ENCODE measurements around the gene MEFV. TPM values are rescaled to one million over a fixed set of nuclear protein-coding genes. Genes with fewer than 3 reads are reported as not detected.

The MEFV gene
- total and polyA plus RNA-seq, 2 donors (not counting 3 experiments of a cell fraction or from before 2014, with no cell fraction given): not detected

DNA sequence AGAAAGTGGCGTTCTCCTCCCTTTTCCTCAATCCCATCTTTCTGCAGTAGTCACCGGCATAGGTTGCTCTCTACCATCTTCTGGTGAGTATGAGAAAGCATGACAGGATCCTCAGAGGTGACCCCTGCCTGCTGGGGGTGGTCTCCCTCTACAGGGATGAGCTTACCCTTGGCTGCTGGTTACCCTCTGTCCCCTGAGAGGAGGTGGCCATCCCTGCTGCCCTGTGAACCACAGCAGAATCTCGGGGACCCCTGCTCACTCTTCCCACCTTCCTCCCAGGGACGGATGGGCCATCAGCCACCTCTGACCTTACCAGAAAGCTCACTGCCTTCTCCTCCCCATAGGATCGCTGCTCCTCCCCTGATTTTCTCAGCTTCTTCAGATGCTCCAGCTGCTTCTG lies 7.8 kb downstream of the MEFV start:
- no peaks in the 10 kb centered on the region for H3K4me1 ChIP-seq (ENCODE audit: control insufficient read depth, extremely low read depth, insufficient read depth, low read length)
- DNase-seq (ENCODE audit: low read depth, low spot score) (no peak), FAIRE-seq (no peak)
- no peak overlapping the region for H3K27ac ChIP-seq (ENCODE audit: insufficient read depth, low read depth, low read length)
- H3K9me3 ChIP-seq (replicated peaks; ENCODE audit: control insufficient read depth, insufficient read depth, low read length): no peaks in the 10 kb centered on the region
- H3K79me2 ChIP-seq (ENCODE audit: control insufficient read depth, insufficient read depth, low read length): no peaks in the 10 kb centered on the region
- dilution Hi-C loops (cut with MboI; ENCODE audit: extremely low pct_ligation_motif_present, low sequenced_read_pairs) (no loop called here), intact Hi-C loops (cut with micrococcal nuclease) (no loop called here)
- POLR2A ChIA-PET: no interaction called here
- BruUV-seq (replicated peaks): no TSS peak
- H3K36me3 ChIP-seq (ENCODE audit: control insufficient read depth in 2 of 2, extremely low read depth in 1 of 2, insufficient read depth in 2 of 2, low read length in 2 of 2): no peaks in the 10 kb centered on the region
- no peaks in the 10 kb centered on the region for H3K27me3 ChIP-seq (ENCODE audit: control insufficient read depth in 2 of 2, insufficient read depth in 2 of 2, low read length in 2 of 2)
- no peaks in the 10 kb centered on the region for H3K9me1 ChIP-seq (replicated peaks; ENCODE audit: control insufficient read depth, extremely low read depth, insufficient read depth, low read length)
- no peak overlapping the region for H2AFZ ChIP-seq (ENCODE audit: low read depth, low read length)
- H4K20me1 ChIP-seq (replicated peaks; ENCODE audit: control insufficient read depth, extremely low read depth, insufficient read depth, low read length): no peaks in the 10 kb centered on the region
- no peak overlapping the region for H3K9ac ChIP-seq (replicated peaks; ENCODE audit: extremely low read depth, insufficient read depth, low read length)
- H3K4me3 ChIP-seq (replicated peaks in 1 of 3; ENCODE audit: insufficient read depth in 1 of 3, low read depth in 1 of 3, low read length in 3 of 3): no peak overlapping the region
- CTCF ChIA-PET: no interaction called here
- no peak overlapping the region for H3K4me2 ChIP-seq (ENCODE audit: insufficient read depth, low read length)
- TF ChIP-seq POLR2AphosphoS5 (IDR thresholded peaks at IDR 0.05; ENCODE audit: insufficient read depth, low read depth, low read length) (no peak), FOS (IDR thresholded peaks at IDR 0.05; ENCODE audit: borderline replicate concordance, insufficient read depth, low read length) (no peak), POLR2A (IDR thresholded peaks at IDR 0.05; ENCODE audit: low read depth, low read length) (no peak), JUN (IDR thresholded peaks at IDR 0.05; ENCODE audit: borderline replicate concordance, insufficient read depth, insufficient read length, low read depth) (no peak), MYC (IDR thresholded peaks at IDR 0.05; ENCODE audit: low read depth, low read length) (no peak), GATA2 (IDR thresholded peaks at IDR 0.05; ENCODE audit: insufficient read depth, insufficient read length, low read depth, low read length) (no peak), EZH2 (IDR thresholded peaks at IDR 0.05; ENCODE audit: borderline replicate concordance, low read depth, low read length, severe bottlenecking) (no peak)
- TF ChIP-seq, protein P1, sequence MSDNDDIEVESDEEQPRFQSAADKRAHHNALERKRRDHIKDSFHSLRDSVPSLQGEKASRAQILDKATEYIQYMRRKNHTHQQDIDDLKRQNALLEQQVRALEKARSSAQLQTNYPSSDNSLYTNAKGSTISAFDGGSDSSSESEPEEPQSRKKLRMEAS (IDR thresholded peaks at IDR 0.05; ENCODE audit: insufficient read depth, insufficient read length): no peak
- TF ChIP-seq, protein P2, sequence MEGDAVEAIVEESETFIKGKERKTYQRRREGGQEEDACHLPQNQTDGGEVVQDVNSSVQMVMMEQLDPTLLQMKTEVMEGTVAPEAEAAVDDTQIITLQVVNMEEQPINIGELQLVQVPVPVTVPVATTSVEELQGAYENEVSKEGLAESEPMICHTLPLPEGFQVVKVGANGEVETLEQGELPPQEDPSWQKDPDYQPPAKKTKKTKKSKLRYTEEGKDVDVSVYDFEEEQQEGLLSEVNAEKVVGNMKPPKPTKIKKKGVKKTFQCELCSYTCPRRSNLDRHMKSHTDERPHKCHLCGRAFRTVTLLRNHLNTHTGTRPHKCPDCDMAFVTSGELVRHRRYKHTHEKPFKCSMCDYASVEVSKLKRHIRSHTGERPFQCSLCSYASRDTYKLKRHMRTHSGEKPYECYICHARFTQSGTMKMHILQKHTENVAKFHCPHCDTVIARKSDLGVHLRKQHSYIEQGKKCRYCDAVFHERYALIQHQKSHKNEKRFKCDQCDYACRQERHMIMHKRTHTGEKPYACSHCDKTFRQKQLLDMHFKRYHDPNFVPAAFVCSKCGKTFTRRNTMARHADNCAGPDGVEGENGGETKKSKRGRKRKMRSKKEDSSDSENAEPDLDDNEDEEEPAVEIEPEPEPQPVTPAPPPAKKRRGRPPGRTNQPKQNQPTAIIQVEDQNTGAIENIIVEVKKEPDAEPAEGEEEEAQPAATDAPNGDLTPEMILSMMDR (IDR thresholded peaks at IDR 0.05; ENCODE audit: extremely low read depth in 1 of 2, insufficient read depth in 1 of 2, low read depth in 1 of 2, low read length in 2 of 2): no peak
